H1 (cell line): ENCODE data around the gene SVEP1. TPM values are rescaled to one million over a fixed set of nuclear protein-coding genes. Genes with fewer than 3 reads are reported as not detected.

Experiments
- GABPA ChIP-seq: IDR thresholded peaks from 2 replicates; pipeline ENCODE4 v1.6.1; 2011; ENCODE audit warnings: mild to moderate bottlenecking, low read length, moderate library complexity, borderline replicate concordance; ENCODE audit not compliant: insufficient read depth
- GTF2F1 ChIP-seq: IDR thresholded peaks from 2 replicates; pipeline ENCODE4 v1.6.1; 2012; ENCODE audit warnings: low read depth, low read length, improper control_type of control experiment, borderline replicate concordance
- JUND ChIP-seq: IDR thresholded peaks from 2 replicates; pipeline ENCODE4 v1.6.1; 2011; ENCODE audit warnings: mild to moderate bottlenecking, improper control_type of control experiment, low read length
- PHF8 ChIP-seq: fragments of 200-600 bp; sonication (generic); conservative IDR thresholded peaks from 2 replicates; pipeline ENCODE4 v1.7.1; 2012; ENCODE audit warnings: low read depth, mild to moderate bottlenecking, inconsistent platforms, low read length, moderate library complexity
- TEAD4 ChIP-seq: IDR thresholded peaks from 2 replicates; pipeline ENCODE4 v1.6.1; 2012; ENCODE audit warnings: low read depth, low read length, inconsistent platforms, mixed read lengths
- polyA plus RNA-seq, 7 experiments: library from polyadenylated mRNA; depleted of rRNA in 3 of 7; stranded (reverse) in 5 of 7; unstranded in 2 of 7; fragments of >200 nt in 5 of 7; fragments of 200-250 nt in 2 of 7; gene quantifications; 1 replicate in 5 of 7; 2 replicates in 1 of 7; 4 replicates in 1 of 7; pipeline versions ENCODE4 v1.2.1 to v1.2.3, GENCODE V29; 2011 to 2013; ENCODE audit warnings: missing spikeins in 2 of 7, mixed read lengths in 2 of 7
- total RNA-seq: library from RNA; stranded (reverse); fragmentation: NEBNext Ultra II Directional; extraction: Animal tissue kit (Norgen Biotek cat#: 25700); gene quantifications from 2 replicates; pipeline ENCODE4 v1.2.1, GENCODE V29; 2021
- TF ChIP-seq, protein P1 (sequence below), 3 experiments: IDR thresholded peaks; 1 replicate in 2 of 3; 2 replicates in 1 of 3; pipeline versions ENCODE4 v1.5.1 to v1.6.1; 2011; ENCODE audit warnings: low read length in 3 of 3, mild to moderate bottlenecking in 3 of 3, inconsistent platforms in 2 of 3, low read depth in 1 of 3, moderate library complexity in 1 of 3; ENCODE audit not compliant: insufficient read depth in 1 of 3; ENCODE audit errors: control extremely low read depth in 1 of 3

SVEP1 gene
- total and polyA plus RNA-seq, 2 of the 8 experiments (the other 6 are each of a cell fraction or from before 2014, with no cell fraction given): 0.11 to 0.37 TPM

DNA sequence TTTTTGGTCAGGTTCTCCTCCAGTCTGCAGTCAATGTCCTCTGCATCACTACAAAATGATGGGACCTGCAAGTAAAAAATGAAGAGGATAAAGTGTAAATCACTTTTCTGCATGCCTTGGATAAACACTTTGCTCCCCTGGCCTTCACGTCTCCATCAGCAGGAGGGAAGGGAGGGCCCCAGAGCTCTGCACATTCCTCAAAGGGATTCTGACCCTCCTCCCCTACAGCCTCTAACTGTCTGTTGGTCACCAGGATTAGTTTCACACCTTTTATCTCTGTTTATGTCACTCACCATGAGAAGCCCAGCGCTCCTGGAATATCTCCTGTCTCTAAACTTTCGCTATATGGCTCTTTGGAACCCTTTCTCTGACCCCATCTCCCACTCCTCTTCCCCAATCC is 103.3 kb downstream of the SVEP1 start (continued):
- TF ChIP-seq GTF2F1: no peak
- TF ChIP-seq JUND: no peak
- TF ChIP-seq, protein P1, sequence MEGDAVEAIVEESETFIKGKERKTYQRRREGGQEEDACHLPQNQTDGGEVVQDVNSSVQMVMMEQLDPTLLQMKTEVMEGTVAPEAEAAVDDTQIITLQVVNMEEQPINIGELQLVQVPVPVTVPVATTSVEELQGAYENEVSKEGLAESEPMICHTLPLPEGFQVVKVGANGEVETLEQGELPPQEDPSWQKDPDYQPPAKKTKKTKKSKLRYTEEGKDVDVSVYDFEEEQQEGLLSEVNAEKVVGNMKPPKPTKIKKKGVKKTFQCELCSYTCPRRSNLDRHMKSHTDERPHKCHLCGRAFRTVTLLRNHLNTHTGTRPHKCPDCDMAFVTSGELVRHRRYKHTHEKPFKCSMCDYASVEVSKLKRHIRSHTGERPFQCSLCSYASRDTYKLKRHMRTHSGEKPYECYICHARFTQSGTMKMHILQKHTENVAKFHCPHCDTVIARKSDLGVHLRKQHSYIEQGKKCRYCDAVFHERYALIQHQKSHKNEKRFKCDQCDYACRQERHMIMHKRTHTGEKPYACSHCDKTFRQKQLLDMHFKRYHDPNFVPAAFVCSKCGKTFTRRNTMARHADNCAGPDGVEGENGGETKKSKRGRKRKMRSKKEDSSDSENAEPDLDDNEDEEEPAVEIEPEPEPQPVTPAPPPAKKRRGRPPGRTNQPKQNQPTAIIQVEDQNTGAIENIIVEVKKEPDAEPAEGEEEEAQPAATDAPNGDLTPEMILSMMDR (IDR thresholded peaks at IDR 0.05; ENCODE audit: control extremely low read depth in 1 of 3, insufficient read depth in 1 of 3, low read depth in 1 of 3, low read length in 3 of 3): no peak
- no peak for TF ChIP-seq TEAD4
- no peak for TF ChIP-seq GABPA
- TF ChIP-seq PHF8: no peak
